Keratinocyte (primary cell): ENCODE results near the gene LAT.

Experiments used
- EZH2 ChIP-seq: IDR thresholded peaks from one replicate; pipeline ENCODE4 v1.6.1; 2012; ENCODE audit warnings: inconsistent platforms, mild to moderate bottlenecking, low read length, moderate library complexity
- TF ChIP-seq, protein P1 (sequence below), 3 experiments: IDR thresholded peaks in 1 of 3; conservative IDR thresholded peaks in 1 of 3; optimal IDR thresholded peaks in 1 of 3; 2 replicates in 2 of 3; 3 replicates in 1 of 3; pipeline versions ENCODE3 to v1.5.1; 2011; ENCODE audit warnings: low read length in 3 of 3, mild to moderate bottlenecking in 3 of 3, moderate library complexity in 2 of 3, control low read depth in 1 of 3, inconsistent platforms in 1 of 3; ENCODE audit not compliant: insufficient read depth in 2 of 3; ENCODE audit errors: extremely low read depth in 1 of 3

DNA sequence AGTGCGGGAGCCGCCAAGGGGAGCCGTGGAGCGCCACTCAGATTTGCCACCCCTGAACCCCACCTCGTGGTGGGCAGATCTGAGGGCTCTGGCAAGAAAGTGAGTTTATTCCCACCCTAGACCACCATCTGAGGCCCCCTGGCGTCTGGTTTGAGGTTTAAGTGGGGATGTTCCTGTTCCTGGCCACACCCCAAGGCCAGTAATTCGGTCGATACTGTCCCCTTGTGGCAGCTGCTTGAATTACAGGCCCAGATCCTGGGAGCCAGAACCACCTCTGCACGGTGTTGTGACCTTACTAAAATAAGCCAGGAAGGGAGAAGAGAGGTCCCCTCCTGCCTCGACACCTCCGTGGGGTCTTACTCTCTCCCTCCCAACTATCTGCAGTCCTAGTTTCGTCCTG, 3.3 kb upstream of the LAT start:
- TF ChIP-seq, protein P1, sequence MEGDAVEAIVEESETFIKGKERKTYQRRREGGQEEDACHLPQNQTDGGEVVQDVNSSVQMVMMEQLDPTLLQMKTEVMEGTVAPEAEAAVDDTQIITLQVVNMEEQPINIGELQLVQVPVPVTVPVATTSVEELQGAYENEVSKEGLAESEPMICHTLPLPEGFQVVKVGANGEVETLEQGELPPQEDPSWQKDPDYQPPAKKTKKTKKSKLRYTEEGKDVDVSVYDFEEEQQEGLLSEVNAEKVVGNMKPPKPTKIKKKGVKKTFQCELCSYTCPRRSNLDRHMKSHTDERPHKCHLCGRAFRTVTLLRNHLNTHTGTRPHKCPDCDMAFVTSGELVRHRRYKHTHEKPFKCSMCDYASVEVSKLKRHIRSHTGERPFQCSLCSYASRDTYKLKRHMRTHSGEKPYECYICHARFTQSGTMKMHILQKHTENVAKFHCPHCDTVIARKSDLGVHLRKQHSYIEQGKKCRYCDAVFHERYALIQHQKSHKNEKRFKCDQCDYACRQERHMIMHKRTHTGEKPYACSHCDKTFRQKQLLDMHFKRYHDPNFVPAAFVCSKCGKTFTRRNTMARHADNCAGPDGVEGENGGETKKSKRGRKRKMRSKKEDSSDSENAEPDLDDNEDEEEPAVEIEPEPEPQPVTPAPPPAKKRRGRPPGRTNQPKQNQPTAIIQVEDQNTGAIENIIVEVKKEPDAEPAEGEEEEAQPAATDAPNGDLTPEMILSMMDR (optimal IDR thresholded peaks at IDR 0.05 in 1 of 3, IDR thresholded peaks at IDR 0.05 in 1 of 3, conservative IDR thresholded peaks at IDR 0.05 in 1 of 3; ENCODE audit: extremely low read depth in 1 of 3, insufficient read depth in 2 of 3, low read length in 3 of 3), result peak; percentile 59 to 87 (median 83)
- TF ChIP-seq EZH2, result no peak
